Adrenal gland (tissue), 12 donors: ENCODE results near the gene MAN1C1. TPM values are rescaled to one million over a fixed set of nuclear protein-coding genes. Genes with fewer than 3 reads are reported as not detected.
A peak's percentile ranks its signal among the peaks of the same experiment; 100 is the strongest.

Experiments used
- DNase-seq, 7 donors: peaks; one replicate each; pipeline ENCODE4 v3.0.0-alpha.2; 2019 to 2020
- H3K27ac ChIP-seq, 5 donors: fragments of 200-600 bp; sonication (generic) in 4 of 5; 1 replicate in 3 of 5; 2 replicates in 2 of 5; pipeline versions ENCODE4 v1.5.1 to v1.8.0; 2016 to 2020; ENCODE audit warnings: mild to moderate bottlenecking in 1 of 5
- H3K27me3 ChIP-seq: fragments of 200-600 bp; 2 replicates; pipeline ENCODE4 v1.8.0; 2021
- H3K36me3 ChIP-seq, 2 donors: fragments of 200-600 bp; replicated peaks in 1 of 2; 1 replicate in 1 of 2; 2 replicates in 1 of 2; pipeline versions ENCODE4 v1.5.1 to v1.8.0; 2018 to 2022
- H3K4me1 ChIP-seq, 2 donors: fragments of 200-600 bp; replicated peaks in 1 of 2; 1 replicate in 1 of 2; 2 replicates in 1 of 2; pipeline versions ENCODE4 v1.5.1 to v1.8.0; 2018 to 2021
- H3K4me3 ChIP-seq, 4 donors: fragments of 200-600 bp; sonication (generic) in 3 of 4; one replicate each; pipeline ENCODE4 v1.5.1; 2016 to 2018
- H3K9me3 ChIP-seq, 3 donors: fragments of 200-600 bp; sonication (generic) in 1 of 3; replicated peaks in 1 of 3; 1 replicate in 2 of 3; 2 replicates in 1 of 3; pipeline versions ENCODE4 v1.5.1 to v1.8.0; 2016 to 2021
- CTCF ChIP-seq, 6 experiments: fragments of 450-650 bp in 4 of 6; fragments of 200-600 bp in 2 of 6; sonication (generic) in 1 of 6; IDR thresholded peaks; 1 replicate in 5 of 6; 2 replicates in 1 of 6; pipeline versions ENCODE4 v1.5.1 to v1.8.0; 2016 to 2021; ENCODE audit warnings: antibody characterized with exemption in 6 of 6, mild to moderate bottlenecking in 2 of 6, moderate library complexity in 1 of 6
- POLR2A ChIP-seq, 2 donors: fragments of 450-650 bp; IDR thresholded peaks; one replicate each; pipeline ENCODE4 v1.6.1; 2017; ENCODE audit warnings: antibody characterized with exemption in 2 of 2, mild to moderate bottlenecking in 2 of 2, moderate library complexity in 1 of 2
- WGBS, 4 donors: extraction: QIAGEN DNeasy Blood & Tissue Kit in 2 of 4; methylation state at CpG; one replicate each; pipeline versions ENCODE4 v1.1.5 to v1.1.7; 2013 to 2017; 5-methylcytosine and 5-hydroxymethylcytosine counted together
- intact Hi-C, 2 donors: fragments of 100-400 bp; cut with DNase I; formaldehyde crosslinking; loops; one replicate each; pipeline versions ENCODE4 v1.14.1 to v1.15.0; 2022 to 2023
- polyA plus RNA-seq, 3 donors: library from polyadenylated mRNA; stranded (reverse); fragments of 200-250 nt in 2 of 3; fragments of 350-450 nt in 1 of 3; fragmentation: Illumina TruSeq in 1 of 3; extraction: RNeasy Lipid Tissue Mini Kit (QIAGEN cat#74804) in 1 of 3; gene quantifications; one replicate each; pipeline ENCODE4 v1.2.3, GENCODE V29; 2013 to 2014
- total RNA-seq, 9 donors: library from RNA; depleted of rRNA in 4 of 9; stranded (reverse); fragments of >200 nt in 4 of 9; fragments of 120-200 nt in 1 of 9; fragmentation: NEBNext Ultra II Directional in 1 of 9; extraction: Animal tissue kit (Norgen Biotek cat#: 25700) in 1 of 9; gene quantifications; one replicate each; pipeline versions ENCODE4 v1.1.0 to v1.2.4, GENCODE V29; 2013 to 2023
- donor health status: healthy with polysubstance abuse.
- donor health status: Bipolar disorder and iron deficiency.
- donor health status: DM: yes; HTN: yes; CAD: no.
- donor health status: DM: no; HTN: no; CAD: no.
- donor health status: DM: no; HTN: no; CAD: no.
- donor health status: DM: yes; HTN: yes; CAD: no.

The MAN1C1 gene
- total and polyA plus RNA-seq, 12 donors: 2.7 to 58.7 (median 27.7) TPM

GRCh38 chr1:25674807-25675084, 58.2 kb downstream of the MAN1C1 start:
- TF ChIP-seq POLR2A (IDR thresholded peaks at IDR 0.05) (no peak), CTCF (IDR thresholded peaks at IDR 0.05) (no peak)
- Histone ChIP-seq H3K4me1 (no peaks in the 10 kb centered on the region), H3K27ac (no peak overlapping the region), H3K27me3 (no peaks in the 10 kb centered on the region), H3K36me3 (no peaks in the 10 kb centered on the region), H3K9me3 (no peaks in the 10 kb centered on the region), H3K4me3 (no peak overlapping the region)
- DNase-seq: no peak
- 93 to 98% (median 96%) methylated on average over 3 of the region's 3 CpGs for WGBS, 4 donors
- intact Hi-C loops: no loop called here

DNA sequence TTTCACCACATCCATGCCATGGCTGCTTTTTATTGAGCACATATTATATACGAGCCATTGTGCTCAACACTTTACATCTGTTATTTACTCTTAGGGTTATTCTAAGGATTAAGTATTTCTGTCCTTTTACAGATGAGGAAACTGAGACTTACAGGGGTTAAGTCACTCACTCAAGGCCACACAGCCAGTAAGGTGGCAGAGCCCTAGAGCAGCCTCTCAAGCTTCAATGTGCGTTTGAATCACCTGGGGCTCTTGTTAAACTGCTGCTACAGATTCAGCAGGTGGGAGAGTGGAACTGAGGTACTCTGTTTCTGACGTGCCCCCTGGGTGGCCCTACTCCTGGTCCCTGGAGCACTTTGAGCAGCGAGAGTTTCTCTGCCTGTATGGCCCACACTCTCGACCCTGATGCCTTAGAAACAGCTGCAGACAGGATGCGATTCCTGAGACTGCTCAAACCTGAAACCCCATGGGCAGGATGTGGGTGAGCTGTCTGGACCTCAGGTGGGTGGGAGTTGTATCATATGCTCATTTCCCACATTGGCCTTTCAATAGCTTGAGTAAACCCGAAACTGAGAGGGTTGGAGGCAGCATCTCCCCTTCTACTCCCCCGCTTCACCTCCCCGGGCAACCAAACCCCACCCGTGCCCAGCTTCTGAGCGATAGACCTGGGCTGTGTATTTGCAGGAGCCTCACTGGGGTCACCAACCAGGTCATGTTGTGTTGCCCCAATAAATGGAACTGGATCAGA, 59.3 kb downstream of the MAN1C1 start:
- H3K4me3 ChIP-seq: no peak overlapping the region
- intact Hi-C loops: no loop called here
- WGBS, 4 donors: 76 to 92% (median 82%) methylated on average over 11 of the region's 11 CpGs

GRCh38 chr1:25676488-25676887, 59.9 kb downstream of the MAN1C1 start:
- WGBS, 4 donors: 40 to 87% (median 54%) methylated on average over 3 of the region's 3 CpGs
- intact Hi-C loops: no loop called here
- Histone ChIP-seq H3K4me1 (no peaks in the 10 kb centered on the region), H3K4me3 (no peak overlapping the region), H3K27ac (no peak overlapping the region), H3K9me3 (no peaks in the 10 kb centered on the region), H3K36me3 (no peaks in the 10 kb centered on the region), H3K27me3 (no peaks in the 10 kb centered on the region)
- peak in 1 of 7 donors; percentile 39 for DNase-seq
- TF ChIP-seq CTCF (IDR thresholded peaks at IDR 0.05) (no peak), POLR2A (IDR thresholded peaks at IDR 0.05) (no peak)

More for the DNA sequence above, 59.3 kb downstream of the MAN1C1 start:
- Histone ChIP-seq H3K27ac (no peak overlapping the region), H3K36me3 (no peaks in the 10 kb centered on the region), H3K4me1 (no peaks in the 10 kb centered on the region), H3K27me3 (no peaks in the 10 kb centered on the region), H3K9me3 (no peaks in the 10 kb centered on the region)
- no peak for TF ChIP-seq POLR2A (IDR thresholded peaks at IDR 0.05)
- no peak for TF ChIP-seq CTCF (IDR thresholded peaks at IDR 0.05)
- no peak for DNase-seq

- H3K4me1 ChIP-seq: no peaks in the 10 kb centered on the region
- H3K4me3 ChIP-seq: no peak overlapping the region
- no peaks in the 10 kb centered on the region for H3K36me3 ChIP-seq
- H3K9me3 ChIP-seq: no peaks in the 10 kb centered on the region
- no peaks in the 10 kb centered on the region for H3K27me3 ChIP-seq
- DNase-seq: no peak
- H3K27ac ChIP-seq: no peak overlapping the region
- TF ChIP-seq CTCF (IDR thresholded peaks at IDR 0.05) (no peak), POLR2A (IDR thresholded peaks at IDR 0.05) (no peak)
- WGBS, 4 donors: 81 to 90% (median 85%) methylated on average over 6 of the region's 6 CpGs
- intact Hi-C loops: no loop called here
Measured at GRCh38 chr1:25677193-25677773, 60.7 kb downstream of the MAN1C1 start.
